GM18858 (cell line): Measurements from ENCODE around the gene TOE1.

Experiments used
- ATAC-seq: cut with Tn5 transposase; IDR thresholded peaks from one replicate; pipeline ENCODE4 v1.9.1; 2021; ENCODE audit not compliant: unreplicated experiment

Gene TOE1

DNA sequence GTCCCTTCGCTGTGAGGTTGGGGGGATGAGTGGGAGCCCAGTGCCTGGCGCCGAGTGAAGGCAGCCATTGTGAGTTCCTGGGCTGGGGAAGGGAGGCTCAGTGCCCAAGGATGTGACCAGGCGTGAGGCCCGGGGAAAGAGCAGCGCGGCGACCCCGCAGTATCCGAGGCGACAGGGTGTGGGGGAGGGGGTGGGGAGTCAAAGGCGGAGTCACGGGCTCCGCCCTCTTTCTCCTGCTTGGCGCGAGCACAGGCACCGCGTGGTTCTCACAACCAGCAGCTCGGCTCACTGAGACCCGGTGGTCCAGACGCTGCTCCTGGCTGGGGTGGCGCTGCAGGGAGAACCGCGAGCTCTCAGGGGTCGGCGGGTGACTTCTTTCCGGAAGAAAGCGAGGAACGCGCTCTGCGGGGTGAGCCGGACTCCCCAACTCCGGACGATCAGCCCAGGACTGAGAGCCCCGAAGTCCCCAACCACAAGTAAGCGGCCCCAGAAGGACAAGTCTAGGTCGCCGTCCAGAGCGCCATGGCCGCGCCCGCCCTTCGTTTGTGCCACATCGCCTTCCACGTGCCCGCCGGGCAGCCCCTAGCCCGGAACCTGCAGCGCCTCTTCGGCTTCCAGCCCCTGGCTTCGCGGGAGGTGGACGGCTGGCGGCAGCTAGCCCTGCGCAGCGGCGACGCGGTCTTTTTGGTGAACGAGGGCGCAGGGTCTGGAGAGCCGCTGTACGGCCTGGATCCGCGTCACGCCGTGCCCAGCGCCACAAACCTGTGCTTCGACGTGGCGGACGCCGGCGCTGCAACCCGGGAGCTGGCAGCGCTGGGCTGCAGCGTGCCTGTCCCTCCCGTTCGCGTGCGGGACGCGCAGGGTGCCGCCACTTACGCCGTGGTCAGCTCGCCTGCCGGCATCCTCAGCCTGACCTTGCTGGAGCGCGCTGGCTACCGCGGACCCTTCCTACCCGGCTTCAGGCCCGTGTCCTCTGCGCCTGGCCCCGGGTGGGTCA, 13.0 kb upstream of the TOE1 start, which contains the start of gene HPDL:
Gene HPDL (plus strand): TSS at position 269 of the 997 bp plus-strand sequence. CDS start 254 bp downstream, at position 523.
- ATAC-seq, result no peak

- ATAC-seq, result no peak
These were observed 12.1 kb upstream of the TOE1 start for GRCh38 chr1:45327644-45328515.

DNA sequence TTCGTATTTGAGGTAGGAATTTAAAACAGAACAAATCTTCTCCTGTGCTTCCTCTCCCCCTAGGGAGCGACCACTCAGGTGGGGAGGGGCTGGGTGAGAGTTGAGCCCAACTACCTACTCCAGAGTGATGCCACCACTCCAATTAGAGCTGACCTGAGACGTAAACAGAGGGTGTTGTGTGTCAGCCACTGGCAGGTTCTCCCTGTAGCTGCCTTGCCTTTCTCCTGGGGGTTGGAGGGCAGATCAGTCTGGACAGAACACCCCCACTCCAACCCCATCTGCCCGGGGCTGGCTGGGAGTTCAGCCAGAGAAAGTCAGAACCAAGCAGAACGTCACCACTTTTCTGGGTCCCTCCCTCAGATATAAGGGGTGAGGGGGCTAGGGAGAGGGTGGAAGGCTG, 11.3 kb upstream of the TOE1 start:
- ATAC-seq, result no peak

DNA sequence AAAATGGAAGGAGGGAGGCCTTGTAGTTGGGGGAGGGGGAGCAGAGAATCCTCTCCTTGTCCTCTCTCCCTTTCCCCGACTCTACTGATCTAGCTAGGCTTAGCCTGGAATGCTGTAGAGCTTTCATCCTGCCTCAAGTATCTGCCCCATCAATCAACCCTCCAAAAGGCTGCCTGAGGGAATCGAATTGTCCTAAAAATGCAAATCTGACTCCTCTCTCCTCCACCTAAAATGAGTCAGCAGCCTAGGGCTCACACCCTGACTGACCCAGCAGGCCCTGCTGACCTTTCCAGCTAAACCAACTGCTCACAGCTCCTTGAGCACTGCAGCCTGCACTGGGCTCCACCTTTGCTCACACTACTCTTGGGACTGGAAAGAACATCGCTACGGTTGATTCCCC, 10.5 kb upstream of the TOE1 start:
- ATAC-seq, result no peak

DNA sequence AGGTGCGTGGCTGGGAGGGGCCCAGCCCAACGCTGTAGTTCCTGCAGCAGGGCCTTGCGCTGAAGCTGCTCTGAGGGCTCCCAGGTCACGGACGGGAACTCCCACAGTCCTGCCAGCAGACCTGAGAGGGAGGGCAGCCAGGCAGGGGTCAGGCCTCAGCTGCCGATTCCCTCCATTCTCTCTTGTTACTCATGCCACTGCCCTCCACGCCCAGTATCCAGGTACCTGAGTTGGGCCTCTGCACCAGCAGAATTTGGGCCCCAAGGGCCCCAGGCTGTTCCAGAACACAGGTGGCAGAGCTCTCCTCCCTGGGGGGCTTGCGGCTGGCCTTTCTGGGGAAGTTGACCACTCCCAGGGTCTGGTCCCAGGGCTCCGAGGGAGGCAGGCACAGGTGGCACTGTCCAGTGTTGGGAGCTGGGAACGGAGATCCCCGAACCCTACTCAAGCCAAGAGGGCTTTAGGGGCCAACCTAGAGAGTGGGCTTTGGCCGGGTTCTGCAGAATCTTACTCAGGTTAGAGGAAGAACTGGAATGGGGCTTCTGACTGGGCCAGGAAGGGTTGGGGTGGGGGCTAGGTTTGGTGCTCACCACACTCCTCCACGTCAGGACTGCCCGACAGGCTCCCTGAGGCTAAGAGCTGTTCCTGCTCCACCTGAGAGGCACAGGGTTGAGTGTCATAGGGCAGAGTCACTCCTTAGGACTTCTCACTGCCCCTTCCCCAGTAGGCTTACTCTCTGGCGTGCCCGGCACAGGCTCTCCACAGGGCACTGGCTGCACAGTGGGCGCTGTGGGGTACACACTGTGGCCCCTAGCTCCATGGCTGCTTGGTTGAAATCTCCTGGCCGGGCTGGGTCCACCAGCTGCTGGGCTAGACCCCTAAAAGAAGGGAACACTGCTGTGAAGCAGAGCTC, 8.3 kb upstream of the TOE1 start:
- ATAC-seq, result no peak

DNA sequence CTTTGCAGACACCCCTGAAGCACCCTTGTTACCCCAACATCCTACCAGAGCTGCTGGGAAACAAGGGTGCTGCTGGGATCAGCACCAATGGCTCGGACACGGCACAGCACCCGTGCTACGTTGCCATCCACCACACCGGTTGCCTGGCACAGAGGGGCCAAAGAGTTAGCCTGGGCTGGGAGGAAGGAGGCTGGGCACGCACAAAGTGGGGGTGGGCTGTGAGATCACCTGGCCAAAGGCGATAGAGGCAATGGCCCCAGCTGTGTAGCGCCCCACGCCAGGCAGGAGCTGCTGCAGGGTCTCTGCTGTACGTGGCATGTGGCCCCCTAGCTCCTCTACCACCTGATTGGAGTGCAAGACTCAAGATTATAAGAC, 7.6 kb upstream of the TOE1 start:
- ATAC-seq, result no peak

- no peak for ATAC-seq
These were observed 5.4 kb upstream of the TOE1 start for GRCh38 chr1:45334308-45335245.

- ATAC-seq, result no peak
These were observed 4.1 kb upstream of the TOE1 start for GRCh38 chr1:45335855-45336324.

DNA sequence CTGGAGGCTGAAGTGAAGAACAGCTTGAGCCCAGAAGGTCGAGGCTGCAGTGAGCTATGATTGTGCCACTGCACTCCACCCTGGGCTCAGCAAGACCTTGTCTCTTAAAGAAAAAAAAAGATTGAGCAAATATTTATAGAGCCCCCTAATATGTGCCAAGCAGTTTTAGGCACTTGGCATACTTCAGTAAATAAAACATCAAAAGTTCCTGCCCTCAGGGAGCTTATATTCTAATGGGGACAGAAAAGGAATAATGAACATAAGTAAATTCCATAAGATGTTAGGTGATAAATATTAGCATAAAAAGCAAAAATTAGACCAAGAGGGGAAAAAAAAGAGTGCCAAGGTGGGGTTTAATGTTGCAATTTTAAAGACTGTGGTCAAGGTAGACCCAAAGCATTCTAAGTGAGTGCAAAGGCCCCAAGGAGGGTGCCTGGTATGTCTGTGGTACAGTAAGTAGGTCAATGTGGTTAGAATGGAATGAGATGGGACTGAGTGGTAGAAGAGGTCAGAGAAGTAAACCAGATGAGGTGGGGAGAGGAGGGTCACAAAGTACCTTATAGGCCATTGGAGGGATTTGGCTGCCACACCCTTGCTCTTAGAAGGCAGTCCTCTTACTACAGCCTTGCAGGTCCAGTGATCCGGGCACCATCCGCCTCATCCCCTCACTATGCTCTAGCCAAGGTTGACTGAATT, 2.2 kb upstream of the TOE1 start:
- ATAC-seq, result no peak

- ATAC-seq, result no peak
These were observed 971 bp downstream of the TOE1 start for GRCh38 chr1:45340816-45341466.

DNA sequence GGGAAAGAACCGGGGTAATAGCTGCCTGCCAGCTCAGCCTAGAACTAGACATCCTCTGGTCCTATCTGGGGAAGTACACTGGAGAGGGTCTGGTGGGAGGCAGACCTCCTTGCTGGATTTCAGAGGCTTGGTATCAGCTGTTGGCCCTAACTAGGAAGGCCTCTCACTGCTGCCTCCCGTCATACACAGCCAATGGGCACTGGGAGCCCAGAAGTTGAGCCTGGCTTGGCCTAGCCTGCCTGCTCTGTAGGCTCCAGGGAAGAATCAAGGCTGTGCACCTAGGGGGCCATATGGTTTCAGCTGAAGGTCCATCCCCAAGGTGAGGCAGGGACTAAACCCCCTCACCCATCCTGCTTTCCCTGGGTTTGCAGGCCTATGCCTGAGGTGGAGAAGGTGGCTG, 4.5 kb downstream of the TOE1 start:
- ATAC-seq, result no peak

GRCh38 chr1:45345014-45345413, 5.0 kb downstream of the TOE1 start:
- ATAC-seq, result no peak

- ATAC-seq, result no peak
These were observed 6.5 kb downstream of the TOE1 start for GRCh38 chr1:45346473-45346872.

GRCh38 chr1:45348020-45348419, 8.1 kb downstream of the TOE1 start:
- ATAC-seq, result no peak

DNA sequence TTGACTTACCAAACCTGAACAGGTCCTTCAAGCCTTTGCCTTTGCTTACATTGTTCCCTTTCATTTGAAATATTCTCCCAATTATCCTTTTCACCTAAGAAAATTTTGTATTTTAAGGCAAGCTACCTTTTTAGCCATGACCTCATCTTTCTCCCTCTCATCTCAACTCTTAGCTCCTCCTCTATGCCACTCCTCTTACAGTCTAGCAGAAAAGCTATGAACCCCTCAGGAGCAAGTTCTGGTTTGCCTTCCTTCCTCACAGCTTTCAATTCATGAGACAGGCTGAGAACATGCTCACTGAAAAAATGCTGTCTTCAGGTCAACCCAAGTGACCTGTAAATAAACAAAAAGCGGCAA, 8.6 kb downstream of the TOE1 start:
- ATAC-seq, result no peak

DNA sequence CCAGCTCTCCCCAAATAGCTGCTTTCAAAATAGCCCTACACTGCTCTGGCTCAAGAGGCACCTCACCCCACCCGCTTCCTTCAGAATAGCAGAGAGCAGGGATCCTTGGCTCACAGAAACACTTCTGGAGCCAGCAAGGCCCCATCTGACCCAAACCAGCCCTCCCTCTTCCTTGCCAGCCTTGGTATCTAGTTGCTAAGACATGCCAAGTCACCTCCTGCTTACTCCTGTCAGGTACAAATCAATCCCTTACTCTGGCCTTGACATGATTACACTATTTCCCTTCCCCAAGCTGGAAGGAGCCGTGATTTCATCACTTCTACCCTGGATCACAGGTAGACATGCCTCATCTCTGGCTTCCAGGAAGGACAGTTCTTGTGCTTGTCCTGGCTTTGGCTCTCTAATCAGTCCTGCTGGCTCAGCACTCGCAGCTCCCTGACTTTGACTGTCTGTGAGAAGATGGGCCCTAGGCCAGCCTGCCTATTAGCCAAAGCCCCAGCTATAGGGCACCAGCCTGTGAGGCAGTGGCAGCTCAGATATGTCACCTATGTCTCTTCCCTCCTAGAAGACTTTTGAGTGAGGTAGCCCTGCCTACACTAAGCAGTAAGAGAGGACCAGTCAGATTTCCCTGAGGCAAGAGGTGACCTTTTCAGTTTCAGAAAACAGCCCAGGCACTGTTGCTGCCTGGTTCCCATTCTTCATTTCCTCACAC, 9.2 kb downstream of the TOE1 start:
- ATAC-seq, result no peak

DNA sequence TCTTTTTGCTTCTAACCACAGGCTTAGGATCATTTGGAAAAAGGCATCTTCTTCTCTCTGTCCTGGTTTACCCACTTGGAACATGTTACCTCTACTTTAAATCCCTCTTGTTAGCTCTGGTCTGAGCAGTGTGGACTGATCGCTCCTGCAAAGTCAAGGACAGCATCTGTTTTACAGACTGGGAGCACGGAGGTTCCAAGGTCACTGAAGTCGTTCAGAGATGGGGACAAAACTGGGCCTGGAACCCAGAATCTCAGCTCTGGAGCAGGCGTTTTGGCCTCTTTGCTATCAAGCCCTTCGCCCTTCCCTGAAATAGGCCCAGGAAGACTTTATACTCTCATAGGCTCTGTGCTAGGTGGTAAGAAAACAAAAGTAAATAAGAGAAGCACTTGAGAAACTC, 11.5 kb downstream of the TOE1 start:
- no peak for ATAC-seq

DNA sequence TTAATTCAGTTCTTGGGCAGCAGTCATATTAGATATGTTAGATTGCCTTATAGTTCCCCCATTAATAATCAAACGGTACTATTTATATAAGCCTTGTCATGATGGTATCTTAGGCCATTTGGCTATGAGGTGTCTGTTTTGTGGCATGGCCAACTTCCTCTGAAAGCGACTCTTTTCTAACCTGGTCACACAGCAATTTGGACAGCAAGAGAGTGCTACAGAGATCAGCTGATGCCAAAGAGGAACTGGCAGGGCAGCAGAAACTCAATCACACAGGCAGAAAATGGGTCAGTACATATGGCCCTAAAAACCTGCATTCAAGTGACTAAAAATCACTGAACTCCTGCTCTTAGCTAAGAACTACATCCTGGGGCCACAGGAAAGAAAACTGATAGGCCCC, 13.7 kb downstream of the TOE1 start:
- ATAC-seq, result no peak
